Coronary artery (tissue), 2 donors: Measurements from ENCODE around the gene POU2AF1.

Experiments
- DNase-seq: peaks from one replicate; pipeline ENCODE4 v3.0.0-alpha.2; 2017; ENCODE audit warnings: low spot score
- H3K27ac ChIP-seq, 2 donors: fragments of 200-600 bp; sonication (generic); one replicate each; pipeline ENCODE4 v1.5.1; 2016 to 2019
- H3K4me3 ChIP-seq: fragments of 200-600 bp; sonication (generic); 2 replicates; pipeline ENCODE4 v1.5.1; 2016; ENCODE audit warnings: mild to moderate bottlenecking, moderate library complexity
- CTCF ChIP-seq: fragments of 200-600 bp; sonication (generic); IDR thresholded peaks from one replicate; pipeline ENCODE4 v1.5.1; 2019; ENCODE audit warnings: antibody characterized with exemption

The POU2AF1 gene

GRCh38 chr11:111306321-111306720 lies 72.8 kb downstream of the POU2AF1 start:
- DNase-seq = no peak
- no peak for TF ChIP-seq CTCF
- Histone ChIP-seq H3K4me3 (no peak overlapping the region), H3K27ac (no peak overlapping the region)

DNA sequence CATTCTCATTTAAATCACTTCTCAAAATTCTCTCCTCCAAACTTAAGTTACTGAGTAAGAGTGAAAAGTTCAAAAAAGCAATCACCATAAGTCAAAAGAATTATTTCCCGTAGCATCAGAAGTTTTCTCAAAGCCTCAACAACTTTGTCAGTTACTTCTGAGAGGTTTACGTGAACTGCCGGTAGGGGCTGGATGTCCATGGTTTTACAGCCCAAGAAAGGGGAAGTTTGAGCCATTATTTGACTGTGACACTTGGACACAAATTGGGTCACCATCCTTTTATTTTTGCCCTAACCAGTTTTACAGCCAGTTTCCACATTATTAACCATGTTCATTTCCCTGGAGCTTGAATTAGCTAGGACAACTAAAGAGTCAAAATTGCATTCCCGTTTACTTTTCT lies 73.2 kb downstream of the POU2AF1 start:
- Histone ChIP-seq H3K4me3 (no peak overlapping the region), H3K27ac (no peak overlapping the region)
- TF ChIP-seq CTCF = no peak
- DNase-seq = no peak

- no peak for DNase-seq
- Histone ChIP-seq H3K4me3 (no peak overlapping the region), H3K27ac (no peak overlapping the region)
- TF ChIP-seq CTCF = no peak
These were observed 73.8 kb downstream of the POU2AF1 start for GRCh38 chr11:111305162-111305802.

- no peak for DNase-seq
- no peak overlapping the region for H3K27ac ChIP-seq
- no peak for TF ChIP-seq CTCF
- H3K4me3 ChIP-seq = no peak overlapping the region
These were observed 75.6 kb downstream of the POU2AF1 start for GRCh38 chr11:111303461-111303860.

GRCh38 chr11:111302298-111302697 lies 76.8 kb downstream of the POU2AF1 start:
- Histone ChIP-seq H3K27ac (no peak overlapping the region), H3K4me3 (no peak overlapping the region)
- TF ChIP-seq CTCF = no peak
- DNase-seq = no peak
